Activated naive CD4-positive, alpha-beta T cell treated with anti-CD3 and anti-CD28 coated beads, Interleukin-2, amount 50 U/mL, for 72 hours (primary cell): Measurements from ENCODE around the gene ETV3L. TPM values are rescaled to one million over a fixed set of nuclear protein-coding genes. Genes with fewer than 3 reads are reported as not detected.
A peak's percentile ranks its signal among the peaks of the same experiment; 100 is the strongest.

Source experiments
- ATAC-seq, 2 donors: fragments of 150-1000 bp; cut with Tn5 transposase; 2 replicates each; pipeline ENCODE4 v1.10.0; 2021; ENCODE audit warnings: mild to moderate bottlenecking in 2 of 2, moderate library complexity in 2 of 2
- DNase-seq, 2 donors: peaks; one replicate each; pipeline ENCODE4 v3.0.0; 2021 to 2022; ENCODE audit warnings: low spot score in 2 of 2
- H3K27ac Mint-ChIP-seq, 2 donors: one replicate each; pipeline ENCODE4 v1.8.0; 2022; ENCODE audit warnings: mild to moderate bottlenecking in 2 of 2, mixed read lengths in 2 of 2
- H3K36me3 Mint-ChIP-seq, 2 donors: one replicate each; pipeline ENCODE4 v1.8.0; 2022; ENCODE audit warnings: mixed read lengths in 2 of 2
- H3K9me3 Mint-ChIP-seq, 2 donors: one replicate each; pipeline ENCODE4 v1.8.0; 2022; ENCODE audit warnings: mixed read lengths in 2 of 2
- total RNA-seq, 2 donors: library from RNA; stranded (reverse); gene quantifications; one replicate each; pipeline ENCODE4 v1.2.3, GENCODE V29; 2022

Gene ETV3L
- not detected for total RNA-seq

DNA sequence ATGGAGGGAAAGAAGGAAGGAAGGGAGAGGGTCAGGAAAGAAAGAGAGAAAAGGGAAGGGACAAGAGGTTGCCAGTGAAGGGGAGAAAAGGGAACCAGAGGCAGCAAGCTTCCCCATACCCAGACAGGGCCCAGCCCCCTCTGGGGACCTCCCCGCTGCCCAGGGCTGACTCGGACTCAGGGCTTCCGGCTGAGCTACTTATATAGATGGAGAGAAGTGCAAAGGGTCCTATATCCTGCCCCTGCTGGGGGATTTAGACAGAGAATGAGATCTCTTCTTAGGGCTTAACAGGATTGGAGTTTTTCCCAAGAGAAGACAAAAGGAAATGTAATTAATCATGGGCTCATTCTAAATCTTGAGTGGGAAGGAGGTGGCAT is at the start of gene ETV3L:
ETV3L (minus strand) TSS at position 176 of the 377 bp plus-strand sequence. CDS start 285 bp downstream, outside the sequence.
- no peaks in the 10 kb centered on the region for H3K36me3 Mint-ChIP-seq
- no peaks in the 10 kb centered on the region for H3K9me3 Mint-ChIP-seq
- DNase-seq = no peak
- peak within 1 kb of the TSS in 1 of 2 donors; percentile 44 for H3K27ac Mint-ChIP-seq
- ATAC-seq = no peak

DNA sequence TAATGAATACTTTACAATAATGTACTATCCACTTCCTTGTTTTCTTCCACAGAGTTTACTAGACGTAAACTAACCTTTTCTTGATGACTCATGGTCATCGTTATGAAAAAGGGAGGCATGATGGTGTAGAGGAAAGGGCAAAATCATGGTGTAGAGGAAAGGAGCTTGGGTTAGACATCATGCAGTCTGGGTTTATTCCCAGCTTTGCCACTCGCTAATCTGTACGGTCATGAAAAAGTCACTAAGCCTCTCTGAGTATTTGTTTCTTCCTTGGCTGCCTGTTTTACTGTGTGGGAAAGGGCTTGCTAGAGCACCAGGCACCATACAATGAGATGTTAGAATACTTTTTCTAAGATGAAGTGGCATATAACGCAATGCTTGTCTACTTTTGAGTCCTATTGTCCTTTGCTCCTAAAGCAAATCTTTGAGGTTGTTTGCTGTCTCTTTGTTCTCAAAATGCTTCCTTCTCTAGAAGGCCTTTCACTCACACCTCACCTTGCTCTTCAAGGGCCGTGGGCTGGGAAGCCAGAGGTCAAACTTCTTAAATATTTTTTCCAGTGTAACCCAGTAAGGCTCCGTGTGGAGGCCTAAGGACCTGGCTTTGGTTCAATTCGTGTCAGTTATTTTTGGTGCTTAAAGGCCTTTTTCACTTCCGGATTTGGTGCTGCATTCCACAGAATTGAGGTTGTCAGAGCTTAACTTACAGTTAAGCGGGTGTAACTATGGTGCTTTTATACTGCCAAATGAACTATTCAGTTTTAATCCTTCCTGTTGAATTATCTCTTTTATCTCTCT is 48.5 kb upstream of the ETV3L start:
- Mint-ChIP-seq H3K9me3 (no peaks in the 10 kb centered on the region), H3K36me3 (no peaks in the 10 kb centered on the region), H3K27ac (peak overlapping the region in 1 of 2 donors; percentile 7)
- no peak for ATAC-seq
- DNase-seq = no peak

DNA sequence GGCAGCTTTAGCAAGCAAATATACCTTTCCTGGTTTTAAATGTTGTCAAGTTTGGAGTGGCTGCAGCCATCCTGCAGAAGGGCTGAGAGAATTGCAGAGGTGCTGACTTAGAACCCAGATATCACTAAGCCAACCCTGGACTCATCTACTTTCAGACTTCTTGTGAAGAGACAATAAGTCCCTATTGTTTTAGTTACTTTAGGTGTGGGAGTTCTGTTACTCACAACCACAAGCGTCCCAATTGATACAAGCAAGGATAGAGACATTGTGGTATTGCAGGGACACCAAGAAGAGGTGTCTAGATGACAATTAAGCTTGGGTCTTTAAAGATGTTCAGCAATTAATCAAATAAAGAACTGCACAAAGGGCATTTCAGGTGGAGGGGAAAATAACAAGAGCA is 47.4 kb upstream of the ETV3L start:
- Mint-ChIP-seq H3K36me3 (no peaks in the 10 kb centered on the region), H3K27ac (no peak overlapping the region), H3K9me3 (no peaks in the 10 kb centered on the region)
- ATAC-seq (peak in 1 of 2 donors; percentile 50), DNase-seq (no peak)

DNA sequence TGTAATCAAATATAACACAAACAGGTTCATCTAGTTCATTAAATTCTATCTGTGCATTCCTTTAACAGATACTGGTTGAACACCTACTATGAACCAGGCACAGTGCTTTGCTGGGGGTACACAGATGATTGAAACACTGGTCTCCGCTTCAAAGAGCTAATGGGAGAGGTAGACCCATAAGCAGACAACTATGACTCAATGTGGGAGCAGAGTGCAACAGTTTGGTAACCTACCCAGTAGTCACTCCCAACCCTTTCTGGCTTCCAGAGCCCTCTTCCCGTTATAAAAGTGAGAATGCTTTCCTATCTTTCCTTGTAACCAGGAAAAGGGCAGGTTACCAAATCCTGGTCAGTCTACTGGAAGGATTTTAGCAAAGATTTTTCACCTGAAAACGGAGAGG is 46.6 kb upstream of the ETV3L start:
- DNase-seq = no peak
- ATAC-seq = no peak
- Mint-ChIP-seq H3K27ac (no peak overlapping the region), H3K9me3 (no peaks in the 10 kb centered on the region), H3K36me3 (no peaks in the 10 kb centered on the region)

DNA sequence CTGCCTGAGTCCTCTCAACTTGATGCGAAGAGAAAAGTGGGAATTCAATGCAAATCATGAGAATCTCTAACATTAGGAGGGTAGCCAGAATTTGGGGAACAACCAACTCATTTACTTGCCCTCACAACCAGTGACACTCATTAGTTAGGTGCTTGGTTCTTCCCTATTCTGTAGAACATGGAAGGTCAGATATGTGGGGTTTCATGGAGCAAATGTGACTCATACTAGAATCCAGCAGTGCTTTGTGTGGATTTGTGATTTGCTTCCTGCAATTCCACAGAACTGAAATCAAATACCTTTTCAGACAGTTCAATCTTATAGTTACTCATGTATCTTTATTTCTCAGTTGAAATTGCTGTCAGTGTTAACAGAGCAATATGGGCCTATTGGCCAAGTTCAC is 45.5 kb upstream of the ETV3L start:
- Mint-ChIP-seq H3K27ac (no peak overlapping the region), H3K9me3 (no peaks in the 10 kb centered on the region), H3K36me3 (no peaks in the 10 kb centered on the region)
- ATAC-seq = no peak
- DNase-seq = no peak

DNA sequence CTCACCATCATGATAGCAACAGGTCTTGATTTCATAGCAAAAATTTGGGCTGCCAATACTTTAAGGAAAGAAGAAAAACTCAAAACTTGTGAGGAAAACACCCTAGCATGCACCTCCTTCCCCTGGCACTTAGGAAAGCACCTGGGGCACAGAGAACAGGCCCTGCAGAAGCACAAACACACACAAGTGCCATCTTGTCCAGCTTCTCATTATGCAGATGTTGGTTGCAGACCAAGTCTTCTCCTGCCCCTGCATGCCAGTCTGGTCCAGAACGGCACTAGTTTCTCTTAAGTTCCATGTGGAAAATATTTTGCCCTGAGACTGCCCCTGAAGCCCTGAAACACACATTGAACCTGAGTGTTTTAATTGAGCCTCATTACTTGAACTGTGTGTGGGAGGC is 44.9 kb upstream of the ETV3L start:
- H3K36me3 Mint-ChIP-seq = no peaks in the 10 kb centered on the region
- no peak for ATAC-seq
- no peaks in the 10 kb centered on the region for H3K9me3 Mint-ChIP-seq
- H3K27ac Mint-ChIP-seq = no peak overlapping the region
- no peak for DNase-seq

DNA sequence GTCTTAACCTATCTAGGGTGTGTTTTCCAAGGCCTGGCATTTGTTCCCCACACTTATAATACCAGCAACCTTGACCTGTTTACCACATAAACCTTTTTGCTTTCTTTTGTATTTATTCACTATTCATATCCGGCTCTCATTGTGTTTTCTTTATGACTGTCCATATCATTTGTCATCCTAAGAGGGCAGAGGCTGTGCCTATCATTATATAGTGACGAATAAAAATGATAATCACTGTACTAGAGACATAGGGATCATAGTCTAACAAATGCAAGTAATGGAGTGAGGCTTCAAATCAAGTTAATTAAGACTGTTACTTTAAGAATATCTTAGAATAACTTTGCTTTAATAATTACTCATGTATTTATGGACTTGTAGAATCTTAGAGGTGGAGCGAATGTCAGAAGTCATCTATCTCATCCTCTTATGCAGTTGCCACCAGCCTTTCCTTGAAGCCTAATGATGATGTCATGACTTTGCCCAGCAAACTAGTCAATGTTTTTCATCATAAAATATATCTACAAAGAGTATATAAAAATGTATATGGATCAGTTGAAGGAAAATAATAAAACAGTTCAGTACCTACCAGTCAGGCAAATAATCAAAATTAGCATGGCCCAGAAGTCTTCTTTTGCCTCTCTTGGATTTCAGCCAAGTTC is 43.3 kb upstream of the ETV3L start:
- no peak overlapping the region for H3K27ac Mint-ChIP-seq
- no peak for DNase-seq
- no peak for ATAC-seq
- no peaks in the 10 kb centered on the region for H3K9me3 Mint-ChIP-seq
- H3K36me3 Mint-ChIP-seq = peaks cover 0 to 1% of the 10 kb centered on the region in 2 donors

DNA sequence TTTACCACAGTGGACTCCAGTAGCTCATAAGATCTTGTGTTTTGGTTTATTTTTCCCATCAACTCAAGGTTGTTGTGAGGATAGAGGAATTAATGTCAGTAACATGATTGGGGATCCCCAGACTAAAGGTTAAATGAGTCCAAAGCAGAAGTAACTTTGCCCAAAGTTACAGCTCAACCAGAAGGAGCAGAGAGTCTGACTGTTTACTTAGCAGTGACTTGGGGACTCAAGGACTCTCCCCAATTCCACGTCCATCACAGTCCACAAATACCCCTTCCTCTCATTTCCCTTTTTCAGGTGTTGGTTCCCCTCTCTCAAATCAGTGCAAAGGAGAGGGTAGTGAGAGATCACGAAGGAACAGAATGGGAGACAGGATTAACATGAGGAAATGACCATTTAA is 42.6 kb upstream of the ETV3L start:
- Mint-ChIP-seq H3K27ac (no peak overlapping the region), H3K9me3 (no peaks in the 10 kb centered on the region), H3K36me3 (peaks cover 6 to 8% of the 10 kb centered on the region in 2 donors)
- ATAC-seq (no peak), DNase-seq (no peak)

DNA sequence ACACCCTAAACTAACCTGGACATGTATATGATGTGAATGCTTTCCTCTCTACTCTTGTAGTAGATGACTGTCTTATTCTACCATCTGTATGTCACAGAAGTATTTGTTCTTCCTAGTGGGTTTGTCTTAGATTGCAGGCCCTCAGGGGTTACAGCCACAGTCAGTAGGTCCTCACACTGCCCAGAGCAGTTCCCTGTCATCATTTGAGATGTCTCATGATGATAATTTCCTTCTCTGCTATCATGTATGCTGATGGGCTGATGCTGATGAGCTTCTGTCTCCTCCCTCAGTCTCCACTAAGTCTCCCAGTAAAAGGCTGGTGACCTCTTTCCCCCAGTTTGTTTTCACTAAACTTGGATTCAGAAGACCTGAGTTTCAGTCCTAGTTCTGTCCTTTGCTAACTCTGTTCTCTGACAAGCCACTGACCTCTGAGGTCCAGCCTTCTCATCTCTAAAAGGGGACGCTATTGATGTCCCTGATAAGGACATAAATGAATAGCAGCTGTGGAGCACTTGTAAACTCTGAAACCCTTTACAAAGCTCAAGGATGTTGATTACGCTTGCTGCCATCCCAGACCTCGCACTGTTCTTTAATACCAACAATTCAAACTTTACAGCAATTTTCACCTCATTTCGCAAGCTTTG is 41.7 kb upstream of the ETV3L start:
- ATAC-seq (no peak), DNase-seq (no peak)
- H3K27ac Mint-ChIP-seq = peak overlapping the region in 1 of 2 donors; percentile 90
- peaks cover 8 to 17% of the 10 kb centered on the region in 2 donors for H3K36me3 Mint-ChIP-seq
- H3K9me3 Mint-ChIP-seq = no peaks in the 10 kb centered on the region

DNA sequence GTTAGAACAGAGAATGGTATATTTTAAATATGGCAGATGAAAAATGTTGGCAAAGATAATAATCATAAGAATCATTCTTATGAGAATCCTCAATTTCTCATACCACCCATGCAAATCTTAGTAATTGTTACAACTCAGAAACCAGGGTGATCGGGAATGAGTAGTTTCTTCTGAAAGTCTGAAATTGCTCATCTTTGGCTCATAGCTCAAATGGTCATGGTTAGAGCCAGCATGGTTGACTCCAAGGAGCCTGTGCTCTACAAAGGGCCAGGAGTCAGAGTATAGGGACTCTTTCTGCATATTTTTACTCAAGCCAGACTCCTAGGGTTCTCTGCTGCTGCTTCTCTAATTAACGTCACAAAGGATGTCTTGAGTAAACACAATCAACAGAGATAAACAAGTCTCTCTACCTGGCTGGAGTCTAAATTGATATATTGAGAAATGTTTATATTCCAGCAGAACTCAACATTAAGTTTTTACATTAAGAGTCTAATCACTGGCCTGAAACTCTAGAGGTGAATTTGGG is 40.5 kb upstream of the ETV3L start:
- H3K36me3 Mint-ChIP-seq = peaks cover 15 to 26% of the 10 kb centered on the region in 2 donors
- peak overlapping the region in 1 of 2 donors; percentile 90 for H3K27ac Mint-ChIP-seq
- ATAC-seq (peak; percentile 56 to 67), DNase-seq (no peak)
- H3K9me3 Mint-ChIP-seq = no peaks in the 10 kb centered on the region

DNA sequence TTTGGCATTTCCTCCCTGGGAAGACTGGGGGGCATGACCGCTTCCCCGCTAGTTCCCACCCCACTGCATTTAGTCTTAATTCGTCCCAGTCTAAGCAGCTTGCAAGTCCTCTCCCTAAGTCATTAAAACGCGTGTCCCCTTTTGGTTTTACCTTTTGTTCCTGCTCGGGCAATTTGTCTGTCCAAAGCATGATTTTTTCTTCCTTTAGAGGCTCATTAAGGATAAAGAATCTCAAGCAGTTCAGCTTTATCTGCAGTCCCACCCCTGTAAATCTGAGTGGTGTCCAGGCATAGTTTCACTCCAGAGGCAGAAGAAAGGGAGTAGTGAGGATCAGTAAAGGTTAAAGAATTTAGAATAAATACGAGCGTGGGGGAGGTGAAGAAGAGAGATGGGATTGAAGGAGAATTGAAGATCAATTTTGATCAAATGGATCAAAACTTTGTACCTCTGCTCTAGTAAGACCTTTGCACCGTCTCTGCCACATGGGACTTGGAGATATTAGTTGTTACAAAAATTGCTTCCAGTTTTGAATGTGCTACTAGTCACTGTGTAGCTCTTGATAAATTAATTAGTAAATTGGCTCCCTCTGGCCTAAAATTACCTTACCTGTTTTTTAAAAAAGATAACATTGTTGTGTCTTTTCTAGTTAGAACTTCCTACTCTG is 39.6 kb upstream of the ETV3L start:
- Mint-ChIP-seq H3K27ac (peak overlapping the region; percentile 90 to 95), H3K9me3 (no peaks in the 10 kb centered on the region), H3K36me3 (peaks cover 25 to 33% of the 10 kb centered on the region in 2 donors)
- ATAC-seq (no peak), DNase-seq (no peak)

DNA sequence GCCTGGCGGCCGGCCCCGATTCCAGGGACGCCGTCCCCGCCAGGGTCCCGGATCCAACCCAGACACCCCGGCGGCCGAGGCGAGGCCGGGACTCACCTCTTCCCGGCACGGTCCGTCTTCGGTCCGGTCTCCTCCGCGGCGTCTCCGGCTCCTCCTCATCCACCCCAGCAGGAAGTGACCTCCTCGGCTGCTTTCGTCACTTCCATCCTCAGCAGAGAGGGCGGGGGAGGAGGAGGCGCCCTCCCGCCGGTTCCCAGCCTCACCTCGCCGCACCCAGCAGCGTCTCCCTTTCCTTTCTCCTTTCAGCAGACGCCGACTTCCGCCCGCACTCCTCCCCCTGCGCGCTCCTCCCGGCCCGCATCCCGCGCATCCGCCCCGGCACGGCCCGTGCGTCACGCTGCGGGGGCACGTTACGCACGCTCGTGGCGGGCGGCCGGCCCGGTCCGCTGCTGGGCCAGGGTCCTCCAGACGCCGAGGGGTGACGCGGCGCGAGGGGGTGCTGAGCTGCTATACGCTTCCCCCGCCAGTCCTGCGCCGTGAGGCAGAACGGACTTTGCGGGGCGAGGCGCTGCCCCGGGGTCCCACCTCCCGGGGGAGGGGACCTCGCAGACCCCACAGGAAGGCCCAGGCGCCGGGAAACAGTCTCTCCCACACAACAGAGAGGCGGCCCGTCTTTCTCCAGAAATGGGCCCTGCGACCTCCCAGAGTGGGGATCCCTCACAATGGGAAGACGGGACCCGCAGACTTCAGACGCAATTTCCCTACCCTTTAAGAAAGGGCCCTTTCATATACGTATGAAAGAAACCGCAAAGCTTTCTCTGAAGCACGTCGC is 38.8 kb upstream of the ETV3L start, which contains the start of gene ETV3:
ETV3 (minus strand) TSS at position 176 of the 832 bp plus-strand sequence. CDS start 2,043 bp downstream, outside the sequence.
- Mint-ChIP-seq H3K36me3 (peaks cover 28 to 33% of the 10 kb centered on the region in 2 donors), H3K27ac (peak within 1 kb of the TSS; percentile 90 to 96), H3K9me3 (no peaks in the 10 kb centered on the region)
- DNase-seq (peak; percentile 79 to 92), ATAC-seq (peak; percentile 82 to 88)

DNA sequence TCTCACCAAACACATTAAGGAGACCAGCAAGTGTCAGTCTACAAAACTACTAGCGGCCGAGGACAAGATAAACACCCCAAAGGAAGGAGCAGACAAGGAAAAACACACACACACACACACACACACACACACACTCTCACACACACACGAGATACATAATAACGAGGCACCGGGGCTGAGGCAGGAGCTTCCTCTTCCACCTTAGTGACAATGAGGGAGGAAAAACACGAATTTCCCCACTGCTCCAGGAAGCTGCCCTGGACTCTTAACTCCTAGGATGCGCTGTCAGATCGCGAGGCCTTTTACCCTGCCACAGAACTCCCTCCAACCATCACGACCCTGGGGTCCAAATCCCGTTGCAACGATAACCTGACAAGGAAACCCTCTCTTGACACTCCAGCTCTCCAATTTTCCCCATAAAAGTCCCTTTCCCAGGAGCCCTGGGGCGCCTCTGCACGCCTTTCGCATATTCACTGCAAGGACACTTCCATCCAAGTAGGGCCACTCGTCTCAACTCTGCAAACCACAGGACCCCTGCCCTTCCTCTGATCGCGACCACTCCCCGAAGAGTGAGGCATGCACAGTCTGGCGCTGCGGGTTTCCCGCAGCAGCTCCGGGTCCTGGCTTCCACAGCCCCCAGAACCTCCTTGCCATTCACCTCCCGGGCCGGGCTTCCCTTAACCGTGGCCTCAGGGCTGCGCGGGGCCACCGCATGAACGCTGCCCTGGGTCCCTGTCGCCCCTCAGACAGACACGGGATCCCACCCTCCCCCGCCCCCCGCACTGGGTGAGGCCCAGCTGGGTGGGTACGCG is 38.0 kb upstream of the ETV3L start:
- peak overlapping the region; percentile 90 to 96 for H3K27ac Mint-ChIP-seq
- no peaks in the 10 kb centered on the region for H3K9me3 Mint-ChIP-seq
- no peak for ATAC-seq
- no peak for DNase-seq
- peaks cover 33 to 36% of the 10 kb centered on the region in 2 donors for H3K36me3 Mint-ChIP-seq

DNA sequence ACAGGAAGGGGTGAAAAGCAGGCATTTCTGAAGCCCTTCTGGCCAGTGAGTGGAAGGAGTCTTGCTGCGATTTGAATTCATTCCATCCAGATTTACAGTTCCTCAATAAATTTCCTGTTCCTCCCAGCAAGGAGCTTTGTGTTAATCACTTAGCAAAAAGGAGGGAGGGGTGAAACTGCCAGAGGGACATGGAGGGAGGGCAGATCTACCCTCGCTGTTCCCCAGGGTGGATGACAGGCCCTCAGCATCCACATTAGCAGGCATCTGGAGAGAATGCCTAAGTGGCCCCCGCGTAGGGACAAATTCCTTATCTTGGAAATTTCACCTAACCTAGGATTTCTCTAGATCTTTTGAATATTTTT is 37.4 kb upstream of the ETV3L start:
- Mint-ChIP-seq H3K9me3 (no peaks in the 10 kb centered on the region), H3K27ac (peak overlapping the region; percentile 90 to 96), H3K36me3 (peaks cover 38 to 42% of the 10 kb centered on the region in 2 donors)
- DNase-seq (no peak), ATAC-seq (no peak)

DNA sequence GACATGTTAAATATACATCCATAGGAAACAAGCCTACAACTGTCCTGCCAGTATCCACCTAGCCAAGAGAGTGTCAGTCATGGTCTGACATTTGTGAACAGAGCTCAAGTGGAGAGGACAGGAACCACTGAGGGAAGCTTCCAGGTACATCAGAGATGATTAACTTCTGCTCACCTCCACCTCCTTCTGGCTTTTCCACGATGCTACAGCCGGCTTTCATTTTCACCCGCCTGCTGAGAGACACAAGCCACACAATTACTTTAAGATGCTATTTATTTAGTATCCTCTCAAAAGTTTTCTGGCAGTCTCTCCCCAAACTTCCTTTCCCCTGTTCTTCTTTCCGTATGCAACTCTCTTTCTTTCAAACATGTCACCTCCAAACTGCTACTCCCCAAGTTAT is 36.5 kb upstream of the ETV3L start:
- DNase-seq = no peak
- ATAC-seq = no peak
- Mint-ChIP-seq H3K36me3 (peaks cover 45 to 48% of the 10 kb centered on the region in 2 donors), H3K27ac (peak overlapping the region in 1 of 2 donors; percentile 90), H3K9me3 (no peaks in the 10 kb centered on the region)
